GM10266 (cell line): ENCODE results near the gene FSIP1.

Experiments
- DNase-seq: peaks from one replicate; pipeline ENCODE4 v3.0.0; 2012; ENCODE audit errors: extremely low spot score
- TF ChIP-seq, protein P1 (sequence below): IDR thresholded peaks from 2 replicates; pipeline ENCODE4 v1.5.1; 2012; ENCODE audit warnings: mild to moderate bottlenecking, low read depth; ENCODE audit not compliant: control insufficient read depth, insufficient read depth; ENCODE audit errors: missing control alignments

Gene FSIP1

GRCh38 chr15:39639037-39639436 lies 143.6 kb downstream of the FSIP1 start:
- TF ChIP-seq, protein P1, sequence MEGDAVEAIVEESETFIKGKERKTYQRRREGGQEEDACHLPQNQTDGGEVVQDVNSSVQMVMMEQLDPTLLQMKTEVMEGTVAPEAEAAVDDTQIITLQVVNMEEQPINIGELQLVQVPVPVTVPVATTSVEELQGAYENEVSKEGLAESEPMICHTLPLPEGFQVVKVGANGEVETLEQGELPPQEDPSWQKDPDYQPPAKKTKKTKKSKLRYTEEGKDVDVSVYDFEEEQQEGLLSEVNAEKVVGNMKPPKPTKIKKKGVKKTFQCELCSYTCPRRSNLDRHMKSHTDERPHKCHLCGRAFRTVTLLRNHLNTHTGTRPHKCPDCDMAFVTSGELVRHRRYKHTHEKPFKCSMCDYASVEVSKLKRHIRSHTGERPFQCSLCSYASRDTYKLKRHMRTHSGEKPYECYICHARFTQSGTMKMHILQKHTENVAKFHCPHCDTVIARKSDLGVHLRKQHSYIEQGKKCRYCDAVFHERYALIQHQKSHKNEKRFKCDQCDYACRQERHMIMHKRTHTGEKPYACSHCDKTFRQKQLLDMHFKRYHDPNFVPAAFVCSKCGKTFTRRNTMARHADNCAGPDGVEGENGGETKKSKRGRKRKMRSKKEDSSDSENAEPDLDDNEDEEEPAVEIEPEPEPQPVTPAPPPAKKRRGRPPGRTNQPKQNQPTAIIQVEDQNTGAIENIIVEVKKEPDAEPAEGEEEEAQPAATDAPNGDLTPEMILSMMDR: no peak
- DNase-seq: no peak

DNA sequence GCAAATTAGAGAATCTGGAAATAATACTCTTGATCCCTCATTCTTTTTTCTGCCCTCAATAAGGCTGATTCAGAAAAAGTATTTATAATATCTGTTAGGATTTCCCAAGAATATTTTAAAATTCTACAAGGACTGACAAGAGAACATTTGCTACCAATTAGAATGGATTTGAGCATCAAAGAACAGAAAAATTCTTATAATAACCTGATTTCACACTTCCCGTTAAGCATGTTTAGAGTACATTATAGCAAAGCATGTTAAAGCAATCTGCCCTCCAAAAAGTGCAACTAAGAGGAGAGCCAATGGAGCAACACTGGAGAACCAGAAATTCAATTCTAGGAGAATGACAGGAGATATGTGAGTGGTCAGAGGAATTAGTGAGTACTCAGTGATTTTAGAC lies 144.6 kb downstream of the FSIP1 start:
- TF ChIP-seq, protein P1: no peak
- no peak for DNase-seq

- no peak for DNase-seq
- TF ChIP-seq, protein P1: no peak
Observed at GRCh38 chr15:39631357-39631756, 151.3 kb downstream of the FSIP1 start.

GRCh38 chr15:39629906-39630305 lies 152.7 kb downstream of the FSIP1 start:
- DNase-seq: no peak
- TF ChIP-seq, protein P1: no peak

DNA sequence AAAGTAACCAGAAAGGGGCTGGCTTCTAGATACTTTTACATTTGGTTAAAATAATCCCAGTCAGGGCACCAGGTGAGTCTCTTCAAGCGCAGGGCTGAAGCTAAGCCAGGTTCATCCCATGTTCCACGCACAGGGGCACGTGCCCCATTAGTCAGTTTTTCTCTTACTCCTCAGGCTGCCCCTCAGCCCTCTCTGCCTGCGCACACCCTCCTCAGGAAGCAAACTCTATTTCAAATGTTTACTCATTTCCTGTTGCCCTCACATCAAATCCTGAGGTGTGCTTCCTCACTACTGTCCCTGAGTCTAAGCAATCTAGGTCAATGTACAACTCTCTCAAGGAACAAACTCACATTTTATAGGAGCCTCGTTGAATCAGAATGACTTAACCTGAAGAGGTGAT lies 153.3 kb downstream of the FSIP1 start:
- DNase-seq: no peak
- TF ChIP-seq, protein P1: no peak

GRCh38 chr15:39628546-39629257 lies 153.9 kb downstream of the FSIP1 start:
- TF ChIP-seq, protein P1: no peak
- DNase-seq: no peak

DNA sequence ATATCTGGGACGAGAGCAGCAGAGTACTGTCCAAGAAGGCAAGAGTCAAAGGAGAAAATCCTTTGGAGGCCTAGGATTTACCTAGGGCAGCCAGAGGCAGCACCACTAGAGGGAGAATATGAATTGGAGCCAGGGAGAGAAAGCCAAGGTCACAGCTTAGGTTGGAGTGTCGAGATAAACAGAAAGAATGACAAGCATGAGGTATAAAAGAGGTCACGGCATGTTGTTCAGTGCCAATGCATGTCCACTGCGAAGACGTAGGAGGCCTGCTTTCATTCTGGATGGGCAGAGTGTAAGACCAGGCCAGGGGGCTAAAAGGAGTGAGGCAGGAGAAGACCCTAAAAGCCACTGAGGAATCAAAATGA lies 154.5 kb downstream of the FSIP1 start:
- DNase-seq: no peak
- TF ChIP-seq, protein P1: no peak
